Skeletal muscle satellite cell (primary cell): ENCODE results near the gene RPS6KC1.
"Not testable (repeated sequence)": the region's sequence is repeated elsewhere in the genome, so short reads cannot be mapped to it uniquely, and the experiment has no call there.

Experiments used
- H3K27me3 ChIP-seq: 2 replicates; pipeline ENCODE4 v1.7.0; 2013; ENCODE audit warnings: low read length; ENCODE audit not compliant: control insufficient read depth, insufficient read depth
- H3K36me3 ChIP-seq: 2 replicates; pipeline ENCODE4 v1.7.0; 2013; ENCODE audit warnings: mild to moderate bottlenecking, control low read depth, low read length; ENCODE audit not compliant: insufficient read depth
- H3K4me1 ChIP-seq: 2 replicates; pipeline ENCODE4 v1.7.0; 2013; ENCODE audit warnings: low read length; ENCODE audit not compliant: control insufficient read depth, insufficient read depth
- H3K4me2 ChIP-seq: 2 replicates; pipeline ENCODE4 v1.7.0; 2013; ENCODE audit warnings: mild to moderate bottlenecking, low read length
- H3K4me3 ChIP-seq: 2 replicates; pipeline ENCODE4 v1.7.0; 2013; ENCODE audit warnings: low read length
- H3K9ac ChIP-seq: 2 replicates; pipeline ENCODE4 v1.7.0; 2013; ENCODE audit warnings: mild to moderate bottlenecking, low read depth, low read length, moderate library complexity
- H3K9me3 ChIP-seq: replicated peaks from 2 replicates; pipeline ENCODE4 v1.7.0; 2013; ENCODE audit warnings: mild to moderate bottlenecking, control low read depth, low read length

The RPS6KC1 gene

DNA sequence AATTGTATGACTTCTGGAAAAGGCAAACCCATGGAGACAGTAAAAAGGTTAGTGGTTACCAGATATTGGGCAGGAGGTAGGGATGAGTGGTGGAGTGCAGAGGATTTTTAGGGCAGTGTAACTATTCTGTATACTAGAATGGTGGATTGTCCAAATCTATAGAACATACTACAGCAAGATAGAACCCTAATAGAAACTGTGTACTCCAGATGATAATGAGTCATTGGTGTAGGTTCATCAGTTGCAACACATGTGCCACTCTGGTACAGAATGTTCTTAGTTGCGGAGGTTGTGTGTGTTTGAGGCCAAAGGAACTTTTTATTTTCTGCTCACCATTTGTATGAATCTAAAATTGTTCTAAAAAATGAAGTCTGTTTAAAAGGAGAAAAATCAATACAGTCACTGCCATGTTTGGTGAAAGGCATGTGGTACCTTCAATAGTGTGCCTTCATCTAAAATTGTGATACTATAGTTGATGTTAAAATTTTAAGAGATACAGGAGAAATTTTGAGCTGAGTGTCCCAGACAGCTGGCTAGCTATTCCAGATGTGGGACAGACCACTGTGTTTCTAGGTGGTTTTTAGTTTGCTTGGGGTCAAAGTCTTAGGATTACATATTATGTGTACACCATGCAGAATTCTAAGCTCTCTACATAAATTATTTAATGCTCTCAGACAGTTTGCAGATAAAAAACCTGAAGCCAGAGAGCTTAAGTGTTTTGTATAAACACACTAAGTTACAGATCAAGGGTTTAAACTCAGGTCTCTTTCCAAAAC lies 150.5 kb downstream of the RPS6KC1 start:
- Histone ChIP-seq H3K9ac (peak overlapping the region; percentile 55), H3K4me3 (no peak overlapping the region), H3K9me3 (peaks cover 8% of the 10 kb centered on the region), H3K27me3 (no peaks in the 10 kb centered on the region), H3K36me3 (peaks cover 6% of the 10 kb centered on the region), H3K4me1 (peaks cover 19% of the 10 kb centered on the region), H3K4me2 (peak overlapping the region; percentile 59)

DNA sequence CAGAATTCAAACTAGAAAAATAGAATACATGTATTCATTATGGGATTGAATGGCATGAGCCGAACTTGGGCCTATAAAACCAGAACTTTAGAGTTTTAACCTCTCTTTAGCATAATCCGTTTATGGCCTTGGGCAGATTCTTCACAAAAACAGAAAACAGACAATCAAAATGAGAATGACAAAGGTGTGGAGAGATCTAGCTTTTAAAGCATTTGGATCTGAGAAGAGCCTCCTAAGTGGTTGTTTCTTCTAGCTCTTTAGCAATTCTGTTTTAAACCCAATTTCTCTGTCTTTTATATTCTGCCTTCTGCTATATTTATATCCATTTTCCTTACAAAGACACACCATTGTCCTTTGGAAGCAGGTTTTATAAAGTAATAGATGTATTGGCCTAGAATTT lies 160.2 kb downstream of the RPS6KC1 start:
- no peak overlapping the region for H3K9ac ChIP-seq
- no peaks in the 10 kb centered on the region for H3K4me1 ChIP-seq
- no peaks in the 10 kb centered on the region for H3K9me3 ChIP-seq
- H3K4me3 ChIP-seq, result no peak overlapping the region
- peaks cover 10% of the 10 kb centered on the region for H3K36me3 ChIP-seq
- no peak overlapping the region for H3K4me2 ChIP-seq
- H3K27me3 ChIP-seq, result no peaks in the 10 kb centered on the region

DNA sequence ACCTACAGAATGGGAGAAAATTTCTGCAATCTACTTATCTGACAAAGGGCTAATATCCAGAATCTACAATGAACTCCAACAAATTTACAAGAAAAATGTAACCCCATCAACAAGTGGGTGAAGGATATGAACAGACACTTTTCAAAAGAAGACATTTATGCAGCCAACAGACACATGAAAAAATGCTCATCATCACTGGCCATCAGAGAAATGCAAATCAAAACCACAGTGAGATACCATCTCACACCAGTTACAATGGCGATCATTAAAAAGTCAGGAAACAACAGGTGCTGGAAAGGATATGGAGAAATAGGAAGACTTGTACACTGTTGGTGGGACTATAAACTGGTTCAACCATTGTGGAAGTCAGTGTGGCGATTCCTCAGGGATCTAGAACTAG lies 168.0 kb downstream of the RPS6KC1 start:
- not testable (repeated sequence) for H3K4me3 ChIP-seq, H3K4me1 ChIP-seq, H3K27me3 ChIP-seq

DNA sequence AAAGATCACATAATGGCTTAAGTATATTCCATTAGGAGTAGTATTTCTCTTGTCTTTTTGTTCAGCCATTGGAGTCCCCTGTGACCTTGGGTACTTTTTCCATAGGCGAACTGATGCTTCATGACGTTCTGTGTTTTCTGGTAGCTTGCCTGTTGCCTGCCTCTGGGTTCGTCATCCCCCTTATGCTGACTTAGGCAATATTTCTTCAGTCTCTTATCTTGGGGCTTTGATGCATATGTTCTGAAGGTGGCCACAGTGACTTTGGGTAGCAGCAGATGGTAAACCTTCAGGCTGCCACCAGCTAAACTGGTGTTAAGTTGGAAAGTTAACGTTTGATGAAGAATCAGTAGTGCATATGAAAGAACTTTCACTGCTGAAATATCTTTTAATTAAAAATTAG lies 170.2 kb downstream of the RPS6KC1 start:
- H3K9ac ChIP-seq, result no peak overlapping the region
- no peaks in the 10 kb centered on the region for H3K27me3 ChIP-seq
- H3K4me1 ChIP-seq, result no peaks in the 10 kb centered on the region
- no peaks in the 10 kb centered on the region for H3K9me3 ChIP-seq
- no peak overlapping the region for H3K4me3 ChIP-seq
- H3K36me3 ChIP-seq, result no peaks in the 10 kb centered on the region
- H3K4me2 ChIP-seq, result no peak overlapping the region

More for the DNA sequence above, 168.0 kb downstream of the RPS6KC1 start:
- H3K9me3 ChIP-seq, H3K4me2 ChIP-seq, H3K36me3 ChIP-seq, H3K9ac ChIP-seq: not testable (repeated sequence)

DNA sequence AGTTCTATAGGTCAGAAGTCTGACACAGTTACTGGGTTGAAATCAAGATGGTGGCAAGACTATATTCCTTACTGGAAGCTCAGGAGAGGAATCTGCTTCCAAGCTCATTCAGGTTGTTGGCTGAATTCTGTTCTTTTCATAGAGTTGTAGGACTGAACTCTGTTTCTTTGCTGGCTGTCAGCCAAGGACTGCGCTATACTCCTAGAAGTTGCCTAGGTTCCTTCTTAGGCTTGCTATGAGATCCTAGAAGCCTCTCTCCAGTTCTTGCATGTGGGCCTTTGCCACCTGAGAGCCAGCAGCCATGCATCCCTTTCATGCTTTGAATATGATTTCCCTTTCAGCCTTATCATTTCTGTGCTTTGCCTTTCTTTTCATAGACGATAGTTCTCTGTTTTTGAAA lies 176.4 kb downstream of the RPS6KC1 start:
- Histone ChIP-seq H3K36me3 (no peaks in the 10 kb centered on the region), H3K4me1 (peaks cover 13% of the 10 kb centered on the region), H3K4me2 (no peak overlapping the region), H3K9ac (no peak overlapping the region), H3K9me3 (no peaks in the 10 kb centered on the region), H3K27me3 (no peaks in the 10 kb centered on the region), H3K4me3 (no peak overlapping the region)

DNA sequence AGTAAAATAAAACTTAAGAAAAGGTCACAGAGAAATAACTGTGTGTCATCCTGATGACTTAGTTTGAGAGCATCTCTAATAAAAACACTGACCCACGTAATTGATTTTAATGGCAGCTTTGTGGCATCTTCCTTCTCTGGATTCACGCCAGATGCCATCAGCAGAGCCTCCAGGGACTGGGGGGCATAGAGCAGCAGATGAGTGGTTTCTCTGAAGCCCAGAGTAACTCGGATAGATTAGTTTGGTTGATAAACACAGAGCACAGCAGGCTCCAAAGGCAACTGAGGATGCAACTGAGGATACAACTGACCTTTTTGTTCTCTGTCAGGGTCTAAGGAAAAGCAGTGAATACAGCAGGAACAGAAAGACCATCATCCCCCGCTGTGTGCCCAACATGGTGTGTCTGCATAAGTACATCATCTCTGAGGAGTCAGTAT lies 180.8 kb downstream of the RPS6KC1 start:
- Histone ChIP-seq H3K9me3 (no peaks in the 10 kb centered on the region), H3K36me3 (no peaks in the 10 kb centered on the region), H3K4me2 (peak overlapping the region; percentile 68), H3K9ac (no peak overlapping the region), H3K4me1 (peaks cover 15% of the 10 kb centered on the region), H3K27me3 (no peaks in the 10 kb centered on the region), H3K4me3 (peak overlapping the region; percentile 28)

DNA sequence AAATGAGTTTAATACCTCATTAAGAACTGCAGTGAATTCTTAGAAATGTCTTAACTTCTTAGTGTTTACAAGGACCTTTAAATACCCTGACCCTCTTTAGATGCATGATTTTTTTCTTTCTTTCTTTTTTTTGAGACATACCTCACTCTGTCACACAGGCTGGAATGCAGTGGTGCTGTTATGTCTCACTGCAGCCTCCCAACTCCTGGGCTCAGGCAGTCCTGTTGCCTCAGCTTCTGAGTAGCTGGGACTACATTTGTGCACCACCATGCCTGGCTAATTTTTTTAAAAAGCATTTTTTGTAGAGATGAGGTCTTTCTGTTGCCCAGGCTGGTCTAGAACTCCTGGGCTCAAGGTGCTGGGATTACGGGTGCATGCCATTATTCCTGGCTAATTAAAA lies 191.8 kb downstream of the RPS6KC1 start:
- no peaks in the 10 kb centered on the region for H3K27me3 ChIP-seq
- no peak overlapping the region for H3K4me3 ChIP-seq
- no peaks in the 10 kb centered on the region for H3K9me3 ChIP-seq
- no peaks in the 10 kb centered on the region for H3K36me3 ChIP-seq
- H3K4me1 ChIP-seq, result no peaks in the 10 kb centered on the region
- H3K9ac ChIP-seq, result no peak overlapping the region
- no peak overlapping the region for H3K4me2 ChIP-seq

DNA sequence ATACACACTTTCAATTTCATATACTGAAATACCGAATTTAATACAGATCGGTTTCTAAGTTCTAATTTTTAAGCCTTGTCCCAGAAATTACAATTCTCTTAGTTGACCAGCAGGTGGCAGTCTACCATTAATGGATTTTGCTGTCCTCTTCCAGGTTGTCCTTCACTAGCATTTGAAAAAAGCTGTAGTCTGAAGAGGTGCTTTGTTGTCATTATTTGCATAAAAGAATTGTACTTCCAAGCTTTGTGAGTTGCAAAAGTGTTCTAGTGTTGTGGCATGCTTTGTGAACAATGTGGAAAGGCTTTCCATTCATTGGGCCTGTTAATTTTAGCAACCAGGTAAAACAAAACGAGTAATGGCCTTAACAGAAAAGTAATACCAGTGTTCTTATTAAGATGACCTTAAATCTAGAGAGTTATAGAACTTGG lies 193.6 kb downstream of the RPS6KC1 start:
- Histone ChIP-seq H3K4me2 (no peak overlapping the region), H3K9ac (no peak overlapping the region), H3K4me1 (no peaks in the 10 kb centered on the region), H3K27me3 (no peaks in the 10 kb centered on the region), H3K9me3 (no peaks in the 10 kb centered on the region), H3K4me3 (no peak overlapping the region), H3K36me3 (no peaks in the 10 kb centered on the region)

DNA sequence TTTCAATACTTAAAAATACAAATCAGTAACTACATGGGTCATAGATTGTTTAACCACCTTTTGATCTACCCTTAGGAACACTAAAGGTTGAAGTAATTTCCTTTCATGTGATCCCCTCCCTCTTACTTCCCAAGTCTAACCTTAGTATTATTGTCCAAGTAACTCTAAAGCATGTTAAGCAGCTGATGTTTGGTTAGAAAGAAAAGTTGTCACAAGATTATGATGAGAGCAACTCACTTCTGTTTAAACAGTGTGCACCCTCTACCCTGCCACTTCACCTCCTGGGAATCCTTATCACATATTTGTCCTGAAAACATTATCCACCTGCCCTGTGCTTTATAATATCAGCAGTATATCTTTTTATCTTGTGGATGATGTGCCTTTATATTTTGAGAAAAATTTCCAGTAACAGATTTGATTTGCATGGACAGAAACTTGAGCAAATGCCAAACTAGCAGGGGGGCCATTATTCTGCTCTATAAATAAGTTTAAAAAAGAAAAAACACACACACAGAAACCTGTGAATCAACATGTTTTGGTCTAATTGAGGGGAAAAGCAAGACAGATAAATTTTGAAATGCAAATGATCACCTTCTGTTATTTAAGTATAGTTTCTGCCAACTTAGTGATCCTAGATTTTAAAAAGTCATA lies 194.3 kb downstream of the RPS6KC1 start:
- H3K36me3 ChIP-seq, result no peaks in the 10 kb centered on the region
- H3K9me3 ChIP-seq, result no peaks in the 10 kb centered on the region
- H3K4me3 ChIP-seq, result no peak overlapping the region
- H3K4me2 ChIP-seq, result no peak overlapping the region
- no peak overlapping the region for H3K9ac ChIP-seq
- H3K4me1 ChIP-seq, result no peaks in the 10 kb centered on the region
- H3K27me3 ChIP-seq, result no peaks in the 10 kb centered on the region

DNA sequence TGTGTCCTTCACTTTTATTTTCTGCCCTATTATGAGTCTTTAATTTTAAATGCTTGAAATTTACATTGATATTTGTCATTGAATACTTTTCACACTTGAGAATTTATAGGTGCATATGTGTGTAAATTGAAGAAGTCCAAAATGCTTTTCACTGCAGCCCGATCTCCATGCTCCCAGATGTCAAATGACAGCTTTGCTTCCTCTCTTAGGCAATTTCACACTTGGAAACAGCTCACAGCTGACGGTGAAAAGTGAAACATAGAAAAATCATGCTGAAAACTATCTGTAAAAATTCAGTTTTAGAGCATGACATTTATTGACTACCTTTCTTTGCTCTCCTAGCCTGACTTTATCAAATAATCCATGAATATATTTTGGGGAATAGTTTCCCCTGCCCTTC lies 196.0 kb downstream of the RPS6KC1 start:
- Histone ChIP-seq H3K36me3 (no peaks in the 10 kb centered on the region), H3K9me3 (no peaks in the 10 kb centered on the region), H3K4me2 (no peak overlapping the region), H3K9ac (no peak overlapping the region), H3K27me3 (no peaks in the 10 kb centered on the region), H3K4me3 (no peak overlapping the region), H3K4me1 (no peaks in the 10 kb centered on the region)

DNA sequence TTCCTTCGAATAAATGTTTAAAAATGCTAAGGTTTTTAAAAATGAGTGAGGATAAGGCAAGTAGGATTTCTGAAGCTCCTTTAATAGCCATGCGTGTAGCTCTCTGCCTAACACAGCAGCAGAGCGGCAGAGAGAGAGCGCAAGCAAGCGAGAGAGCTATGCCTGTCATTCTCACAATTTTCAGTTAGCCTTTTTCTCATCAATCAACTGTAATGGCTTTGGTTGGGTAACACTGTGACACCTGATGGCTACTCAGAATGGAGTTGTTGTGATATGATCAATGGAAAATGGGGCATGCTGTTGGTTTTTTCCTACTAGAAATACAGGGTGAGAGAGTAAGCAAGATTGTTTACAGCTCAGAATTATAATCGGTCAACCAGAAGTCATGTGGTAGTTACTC lies 198.4 kb downstream of the RPS6KC1 start:
- H3K9ac ChIP-seq, result no peak overlapping the region
- no peak overlapping the region for H3K4me2 ChIP-seq
- H3K4me1 ChIP-seq, result no peaks in the 10 kb centered on the region
- no peaks in the 10 kb centered on the region for H3K27me3 ChIP-seq
- no peaks in the 10 kb centered on the region for H3K36me3 ChIP-seq
- H3K9me3 ChIP-seq, result no peaks in the 10 kb centered on the region
- no peak overlapping the region for H3K4me3 ChIP-seq

DNA sequence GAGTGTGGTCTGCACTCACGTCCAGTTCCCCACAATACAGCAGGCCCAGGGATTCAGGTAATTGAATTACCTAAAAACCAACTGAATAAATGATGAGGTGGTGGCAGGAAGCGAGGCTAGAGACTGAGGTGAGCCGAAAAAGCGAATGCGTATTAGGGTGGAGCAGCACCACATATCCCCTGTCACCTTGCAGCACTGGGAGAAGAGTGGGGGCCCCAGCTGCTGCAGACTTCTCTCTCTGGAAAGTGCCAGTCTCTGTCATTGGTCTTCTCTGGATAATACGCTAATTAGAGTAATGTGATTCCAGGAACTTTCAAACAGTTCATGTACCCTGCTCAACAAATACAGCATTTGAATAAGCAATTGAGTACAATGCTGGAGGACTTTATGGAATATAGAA lies 199.0 kb downstream of the RPS6KC1 start:
- H3K4me3 ChIP-seq, result no peak overlapping the region
- no peaks in the 10 kb centered on the region for H3K4me1 ChIP-seq
- H3K9ac ChIP-seq, result no peak overlapping the region
- no peak overlapping the region for H3K4me2 ChIP-seq
- H3K36me3 ChIP-seq, result no peaks in the 10 kb centered on the region
- H3K9me3 ChIP-seq, result no peaks in the 10 kb centered on the region
- no peaks in the 10 kb centered on the region for H3K27me3 ChIP-seq
